IMR-90 (cell line): ENCODE measurements around the gene DUSP7. TPM values are rescaled to one million over a fixed set of nuclear protein-coding genes. Genes with fewer than 3 reads are reported as not detected.

Experiments used
- ATAC-seq: fragments of 200-7000 bp; cut with Tn5 transposase; 2 replicates; pipeline ENCODE4 v1.9.1; 2020; ENCODE audit warnings: low read depth, mild to moderate bottlenecking, moderate library complexity
- BruUV-seq: library from RNA; stranded (reverse); fragments of 400-500 nt; replicated peaks from 2 replicates; lab custom pipeline; 2021; lab: Mats Ljungman, UMichigan
- CTCF ChIA-PET: fragments of 300-600 bp; formaldehyde crosslinking; extraction: SDS; loops from one replicate; lab custom pipeline; 2021; ENCODE audit warnings: antibody characterized with exemption; lab: Yijun Ruan, JAX
- POLR2A ChIA-PET: fragments of 300-600 bp; sonication (Branson Sonifier 250); formaldehyde crosslinking; loops from one replicate; lab custom pipeline; 2022; ENCODE audit warnings: antibody characterized with exemption; ENCODE audit not compliant: unreplicated experiment; lab: Charles Lee
- DNase-seq: peaks from one replicate; pipeline ENCODE4 v3.0.0; 2013
- H2AFZ ChIP-seq: replicated peaks from 2 replicates; pipeline ENCODE3; 2013; ENCODE audit warnings: low read length, mild to moderate bottlenecking; ENCODE audit not compliant: poor library complexity
- H2AK5ac ChIP-seq: 2 replicates; pipeline ENCODE4 v1.6.1; 2013; ENCODE audit warnings: low read depth, low read length, inconsistent platforms
- H2AK9ac ChIP-seq: replicated peaks from 2 replicates; pipeline ENCODE3; 2013; ENCODE audit warnings: mild to moderate bottlenecking, low read depth, low read length, moderate library complexity; ENCODE audit not compliant: poor library complexity
- H2BK120ac ChIP-seq: 2 replicates; pipeline ENCODE4 v1.6.1; 2013; ENCODE audit warnings: low read depth, low read length, inconsistent platforms
- H2BK15ac ChIP-seq: 3 replicates; pipeline ENCODE4 v1.6.1; 2013; ENCODE audit warnings: low read depth, low read length, inconsistent platforms
- H2BK20ac ChIP-seq: 2 replicates; pipeline ENCODE4 v1.6.1; 2013; ENCODE audit warnings: low read depth, mild to moderate bottlenecking, inconsistent platforms, low read length, moderate library complexity
- H2BK5ac ChIP-seq: 2 replicates; pipeline ENCODE4 v1.6.1; 2013; ENCODE audit warnings: mild to moderate bottlenecking, low read depth, low read length, inconsistent platforms; ENCODE audit not compliant: poor library complexity, severe bottlenecking
- H3K14ac ChIP-seq: replicated peaks from 2 replicates; pipeline ENCODE4 v1.6.1; 2013; ENCODE audit warnings: low read depth, low read length, inconsistent platforms
- H3K18ac ChIP-seq: 2 replicates; pipeline ENCODE4 v1.6.1; 2013; ENCODE audit warnings: low read depth, low read length, control low read depth
- H3K23ac ChIP-seq: 2 replicates; pipeline ENCODE4 v1.6.1; 2013; ENCODE audit warnings: low read depth, low read length, inconsistent platforms
- H3K27ac ChIP-seq: 2 replicates; pipeline ENCODE4 v1.5.1; 2013; ENCODE audit warnings: mild to moderate bottlenecking, control low read depth, low read length; ENCODE audit not compliant: insufficient read depth
- H3K27me3 ChIP-seq: 2 replicates; pipeline ENCODE4 v1.6.1; 2013; ENCODE audit warnings: low read length; ENCODE audit not compliant: control insufficient read depth, insufficient read depth
- H3K36me3 ChIP-seq: 2 replicates; pipeline ENCODE4 v1.6.1; 2013; ENCODE audit warnings: low read length, mixed read lengths; ENCODE audit not compliant: control insufficient read depth, insufficient read depth
- H3K4ac ChIP-seq: 2 replicates; pipeline ENCODE4 v1.6.1; 2013; ENCODE audit warnings: low read depth, low read length, inconsistent platforms
- H3K4me1 ChIP-seq: 2 replicates; pipeline ENCODE4 v1.6.1; 2013; ENCODE audit warnings: low read length, mixed read lengths; ENCODE audit not compliant: control insufficient read depth, insufficient read depth
- H3K4me2 ChIP-seq: 2 replicates; pipeline ENCODE4 v1.6.1; 2013; ENCODE audit warnings: low read depth, mild to moderate bottlenecking, control low read depth, low read length, moderate library complexity
- H3K4me3 ChIP-seq: 2 replicates; pipeline ENCODE4 v1.5.1; 2013; ENCODE audit warnings: low read depth, mild to moderate bottlenecking, control low read depth, low read length, moderate library complexity; ENCODE audit not compliant: insufficient read depth
- H3K56ac ChIP-seq: 2 replicates; pipeline ENCODE4 v1.6.1; 2013; ENCODE audit warnings: low read length, inconsistent platforms; ENCODE audit not compliant: insufficient read depth; ENCODE audit errors: extremely low read depth
- H3K79me1 ChIP-seq, 2 experiments: 2 replicates each; pipeline ENCODE4 v1.6.1; 2013; ENCODE audit warnings: low read length in 2 of 2, inconsistent platforms in 1 of 2, low read depth in 1 of 2
- H3K9ac ChIP-seq: 2 replicates; pipeline ENCODE4 v1.6.1; 2013; ENCODE audit warnings: low read depth, low read length, control low read depth
- H3K9me1 ChIP-seq: 2 replicates; pipeline ENCODE4 v1.6.1; 2013; ENCODE audit warnings: low read length, inconsistent platforms; ENCODE audit not compliant: insufficient read depth
- H3K9me3 ChIP-seq: 2 replicates; pipeline ENCODE4 v1.6.1; 2013; ENCODE audit warnings: low read length; ENCODE audit not compliant: control insufficient read depth, insufficient read depth
- H4K20me1 ChIP-seq: 2 replicates; pipeline ENCODE4 v1.6.1; 2013; ENCODE audit warnings: low read length, inconsistent platforms; ENCODE audit not compliant: insufficient read depth
- H4K5ac ChIP-seq: 2 replicates; pipeline ENCODE4 v1.6.1; 2013; ENCODE audit warnings: mild to moderate bottlenecking, low read depth, low read length, control low read depth
- H4K8ac ChIP-seq, 2 experiments: 2 replicates each; pipeline ENCODE4 v1.6.1; 2013; ENCODE audit warnings: low read depth in 2 of 2, low read length in 2 of 2, control low read depth in 1 of 2, inconsistent platforms in 1 of 2
- H4K91ac ChIP-seq: 2 replicates; pipeline ENCODE4 v1.6.1; 2013; ENCODE audit warnings: low read depth, low read length, inconsistent platforms; ENCODE audit not compliant: insufficient read depth
- BHLHE40 ChIP-seq: fragments of 150-350 bp; IDR thresholded peaks from 2 replicates; pipeline ENCODE4 v1.6.1; 2016; ENCODE audit warnings: mild to moderate bottlenecking, low read depth, low read length
- CHD1 ChIP-seq: IDR thresholded peaks from 2 replicates; pipeline ENCODE4 v1.6.1; 2012; ENCODE audit warnings: low read depth, low read length, improper control_type of control experiment
- MAFK ChIP-seq: IDR thresholded peaks from 2 replicates; pipeline ENCODE4 v1.6.1; 2012; ENCODE audit warnings: low read depth, low read length, improper control_type of control experiment
- MAZ ChIP-seq: IDR thresholded peaks from 2 replicates; pipeline ENCODE4 v1.6.1; 2012; ENCODE audit warnings: low read depth, mild to moderate bottlenecking, low read length, improper control_type of control experiment, moderate library complexity, borderline replicate concordance
- RAD21 ChIP-seq: IDR thresholded peaks from 2 replicates; pipeline ENCODE4 v1.6.1; 2012; ENCODE audit warnings: low read length, improper control_type of control experiment
- RCOR1 ChIP-seq: IDR thresholded peaks from 2 replicates; pipeline ENCODE4 v1.6.1; 2012; ENCODE audit warnings: mild to moderate bottlenecking, low read length, improper control_type of control experiment; ENCODE audit not compliant: insufficient replicate concordance
- WGBS, 2 experiments: methylation state at CpG; one replicate each; pipeline versions ENCODE4 v1.1.5 to v1.1.7; 2013; ENCODE audit warnings: missing lambda C conversion rate in 2 of 2; ENCODE audit not compliant: insufficient read length in 1 of 2; ENCODE audit errors: extremely low coverage in 2 of 2; 5-methylcytosine and 5-hydroxymethylcytosine counted together
- dilution Hi-C: fragments of 300-500 bp; cut with HindIII; formaldehyde crosslinking; loops from one replicate; pipeline ENCODE4 v1.14.3; 2018; ENCODE audit warnings: low sequenced_read_pairs; ENCODE audit not compliant: unreplicated experiment
- in situ Hi-C: fragments of 300-500 bp; cut with MboI; formaldehyde crosslinking; loops from 3 replicates; pipeline ENCODE4 v1.14.3; 2019; ENCODE audit warnings: low sequenced_read_pairs, inconsistent platforms, mixed read lengths
- intact Hi-C: fragments of 100-400 bp; cut with micrococcal nuclease; formaldehyde crosslinking; loops from 2 replicates; pipeline ENCODE4 v1.10.0; 2022
- polyA plus RNA-seq, 3 experiments: library from polyadenylated mRNA; depleted of rRNA; stranded (reverse); fragments of >200 nt; gene quantifications; 2 replicates each; pipeline ENCODE4 v1.2.3, GENCODE V29; 2012; ENCODE audit warnings: low replicate concordance in 1 of 3
- total RNA-seq: library from RNA; depleted of rRNA; stranded (reverse); fragments of >200 nt; gene quantifications from 2 replicates; pipeline ENCODE4 v1.2.3, GENCODE V29; 2012
- TF ChIP-seq, protein P1 (sequence below): conservative IDR thresholded peaks from 2 replicates; pipeline ENCODE4 v1.5.1; 2012; ENCODE audit warnings: mild to moderate bottlenecking, low read depth, low read length, improper control_type of control experiment

Gene DUSP7
- total and polyA plus RNA-seq, 2 of the 4 experiments (the other 2 are of a cell fraction): 9.3 to 24.0 TPM

DNA sequence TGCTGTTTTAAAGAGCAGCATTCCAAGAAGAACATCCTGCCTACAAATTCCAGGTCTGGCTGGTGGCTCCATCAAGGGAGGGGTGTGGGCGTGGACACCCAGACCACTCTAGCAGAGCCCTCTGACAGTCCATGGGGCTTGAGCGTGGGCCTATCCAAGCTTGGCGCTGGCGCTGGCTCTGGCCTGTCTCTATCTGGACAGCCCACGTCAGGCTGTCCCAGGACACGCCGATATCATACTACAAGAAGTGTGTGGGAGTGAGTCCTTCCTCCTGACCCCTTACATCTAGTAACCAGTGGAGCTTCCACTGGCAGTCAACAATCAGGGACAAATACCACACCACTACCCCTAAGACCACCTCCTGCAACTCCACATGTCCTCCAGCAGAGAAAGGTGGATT, 17.1 kb upstream of the DUSP7 start:
- POLR2A ChIA-PET: no interaction called here

More for the DNA sequence above, 17.1 kb upstream of the DUSP7 start:
- dilution Hi-C loops: no loop called here
- H3K56ac ChIP-seq: no peak overlapping the region
- no peak overlapping the region for H2BK120ac ChIP-seq
- TF ChIP-seq, protein P1, sequence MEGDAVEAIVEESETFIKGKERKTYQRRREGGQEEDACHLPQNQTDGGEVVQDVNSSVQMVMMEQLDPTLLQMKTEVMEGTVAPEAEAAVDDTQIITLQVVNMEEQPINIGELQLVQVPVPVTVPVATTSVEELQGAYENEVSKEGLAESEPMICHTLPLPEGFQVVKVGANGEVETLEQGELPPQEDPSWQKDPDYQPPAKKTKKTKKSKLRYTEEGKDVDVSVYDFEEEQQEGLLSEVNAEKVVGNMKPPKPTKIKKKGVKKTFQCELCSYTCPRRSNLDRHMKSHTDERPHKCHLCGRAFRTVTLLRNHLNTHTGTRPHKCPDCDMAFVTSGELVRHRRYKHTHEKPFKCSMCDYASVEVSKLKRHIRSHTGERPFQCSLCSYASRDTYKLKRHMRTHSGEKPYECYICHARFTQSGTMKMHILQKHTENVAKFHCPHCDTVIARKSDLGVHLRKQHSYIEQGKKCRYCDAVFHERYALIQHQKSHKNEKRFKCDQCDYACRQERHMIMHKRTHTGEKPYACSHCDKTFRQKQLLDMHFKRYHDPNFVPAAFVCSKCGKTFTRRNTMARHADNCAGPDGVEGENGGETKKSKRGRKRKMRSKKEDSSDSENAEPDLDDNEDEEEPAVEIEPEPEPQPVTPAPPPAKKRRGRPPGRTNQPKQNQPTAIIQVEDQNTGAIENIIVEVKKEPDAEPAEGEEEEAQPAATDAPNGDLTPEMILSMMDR: no peak
- TF ChIP-seq CHD1 (no peak), BHLHE40 (no peak), RAD21 (no peak), MAZ (no peak), RCOR1 (no peak), MAFK (no peak)
- no peak overlapping the region for H3K4ac ChIP-seq
- no peak for ATAC-seq
- H3K4me2 ChIP-seq: no peak overlapping the region
- H3K9me3 ChIP-seq: no peaks in the 10 kb centered on the region
- H2AFZ ChIP-seq: no peak overlapping the region
- H2AK5ac ChIP-seq: no peak overlapping the region
- no peak overlapping the region for H2BK15ac ChIP-seq
- no peak overlapping the region for H3K4me3 ChIP-seq
- H2AK9ac ChIP-seq: no peak overlapping the region
- no peaks in the 10 kb centered on the region for H3K27me3 ChIP-seq
- DNase-seq: no peak
- no peak overlapping the region for H2BK20ac ChIP-seq
- H3K27ac ChIP-seq: no peak overlapping the region
- H3K14ac ChIP-seq: no peak overlapping the region
- H4K91ac ChIP-seq: no peak overlapping the region
- in situ Hi-C loops: no loop called here
- intact Hi-C loops: no loop called here
- H3K4me1 ChIP-seq: peaks cover 3% of the 10 kb centered on the region; the same call in 1 of the 2 replicates
- no peak overlapping the region for H4K8ac ChIP-seq
- WGBS, 2 experiments: 100% methylated on average over 1 of the region's 7 CpGs; no CpG with 5 or more reads in 1 of the 2 experiments
- no peak overlapping the region for H4K5ac ChIP-seq
- H4K20me1 ChIP-seq: no peaks in the 10 kb centered on the region; the same call in 1 of the 2 replicates
- BruUV-seq: no TSS peak
- H3K23ac ChIP-seq: no peak overlapping the region
- CTCF ChIA-PET: no interaction called here
- H3K36me3 ChIP-seq: peaks cover 4% of the 10 kb centered on the region; the same call in 1 of the 2 replicates
- peaks cover 3% of the 10 kb centered on the region; the same call in 1 of the 2 replicates for H3K9me1 ChIP-seq
- no peaks in the 10 kb centered on the region for H3K79me1 ChIP-seq
- no peak overlapping the region for H3K9ac ChIP-seq
- H2BK5ac ChIP-seq: no peak overlapping the region
- H3K18ac ChIP-seq: no peak overlapping the region
